ENCODE data around the gene RCCD1. TPM values are rescaled to one million over a fixed set of nuclear protein-coding genes. Genes with fewer than 3 reads are reported as not detected.

The RCCD1 gene
- total and polyA plus RNA-seq, 4 donors = 3.6 to 13.3 (median 4.3) TPM

- Histone ChIP-seq H3K27me3 (ENCODE audit: control insufficient read depth in 4 of 4, insufficient read depth in 4 of 4, low read length in 3 of 4) (no peaks in the 10 kb centered on the region), H3K36me3 (ENCODE audit: control insufficient read depth in 4 of 4, insufficient read depth in 3 of 4, low read depth in 1 of 4, low read length in 3 of 4) (peaks cover 34 to 88% (median 63%) of the 10 kb centered on the region in 4 donors), H3K9me3 (ENCODE audit: control insufficient read depth in 4 of 4, low read length in 3 of 4) (no peaks in the 10 kb centered on the region), H3K4me3 (ENCODE audit: low read depth in 1 of 3, low read length in 3 of 3) (no peak overlapping the region), H3K9ac (ENCODE audit: low read depth in 1 of 2, low read length in 2 of 2) (no peak overlapping the region), H3K4me1 (ENCODE audit: control insufficient read depth in 4 of 4, insufficient read depth in 4 of 4, low read length in 3 of 4) (no peaks in the 10 kb centered on the region), H3K27ac (ENCODE audit: low read depth in 1 of 2, low read length in 2 of 2) (no peak overlapping the region)
- TF ChIP-seq ZBTB33 (IDR thresholded peaks at IDR 0.05) = no peak
- TF ChIP-seq, protein P1, sequence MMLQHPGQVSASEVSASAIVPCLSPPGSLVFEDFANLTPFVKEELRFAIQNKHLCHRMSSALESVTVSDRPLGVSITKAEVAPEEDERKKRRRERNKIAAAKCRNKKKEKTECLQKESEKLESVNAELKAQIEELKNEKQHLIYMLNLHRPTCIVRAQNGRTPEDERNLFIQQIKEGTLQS (IDR thresholded peaks at IDR 0.05) = no peak
- no peak for TF ChIP-seq HNF4A (conservative IDR thresholded peaks at IDR 0.05)
- no peak for TF ChIP-seq HNF4G (IDR thresholded peaks at IDR 0.05)
- no peak for TF ChIP-seq JUND (IDR thresholded peaks at IDR 0.05)
- no peak for TF ChIP-seq RXRA (IDR thresholded peaks at IDR 0.05)
- TF ChIP-seq SP1 (IDR thresholded peaks at IDR 0.05) = no peak
- 97% methylated on average over 7 of the region's 7 CpGs for WGBS
- no peak for DNase-seq (ENCODE audit: low spot score)
Observed at GRCh38 chr15:90912770-90913075, 42.0 kb upstream of the RCCD1 start.

GRCh38 chr15:90913398-90913944 is 41.2 kb upstream of the RCCD1 start:
- no peak for DNase-seq (ENCODE audit: low spot score)
- Histone ChIP-seq H3K9me3 (ENCODE audit: control insufficient read depth in 4 of 4, low read length in 3 of 4) (no peaks in the 10 kb centered on the region), H3K27ac (ENCODE audit: low read depth in 1 of 2, low read length in 2 of 2) (no peak overlapping the region), H3K4me1 (ENCODE audit: control insufficient read depth in 4 of 4, insufficient read depth in 4 of 4, low read length in 3 of 4) (no peaks in the 10 kb centered on the region), H3K27me3 (ENCODE audit: control insufficient read depth in 4 of 4, insufficient read depth in 4 of 4, low read length in 3 of 4) (no peaks in the 10 kb centered on the region), H3K36me3 (ENCODE audit: control insufficient read depth in 4 of 4, insufficient read depth in 3 of 4, low read depth in 1 of 4, low read length in 3 of 4) (peaks cover 39 to 90% (median 65%) of the 10 kb centered on the region in 4 donors), H3K9ac (ENCODE audit: low read depth in 1 of 2, low read length in 2 of 2) (no peak overlapping the region), H3K4me3 (ENCODE audit: low read depth in 1 of 3, low read length in 3 of 3) (no peak overlapping the region)
- TF ChIP-seq SP1 (IDR thresholded peaks at IDR 0.05) = no peak
- no peak for TF ChIP-seq FOXA2 (IDR thresholded peaks at IDR 0.05)
- no peak for TF ChIP-seq FOXA1 (IDR thresholded peaks at IDR 0.05)
- TF ChIP-seq HNF4A (conservative IDR thresholded peaks at IDR 0.05) = no peak
- TF ChIP-seq, protein P1 (IDR thresholded peaks at IDR 0.05) = no peak
- TF ChIP-seq, protein P2, sequence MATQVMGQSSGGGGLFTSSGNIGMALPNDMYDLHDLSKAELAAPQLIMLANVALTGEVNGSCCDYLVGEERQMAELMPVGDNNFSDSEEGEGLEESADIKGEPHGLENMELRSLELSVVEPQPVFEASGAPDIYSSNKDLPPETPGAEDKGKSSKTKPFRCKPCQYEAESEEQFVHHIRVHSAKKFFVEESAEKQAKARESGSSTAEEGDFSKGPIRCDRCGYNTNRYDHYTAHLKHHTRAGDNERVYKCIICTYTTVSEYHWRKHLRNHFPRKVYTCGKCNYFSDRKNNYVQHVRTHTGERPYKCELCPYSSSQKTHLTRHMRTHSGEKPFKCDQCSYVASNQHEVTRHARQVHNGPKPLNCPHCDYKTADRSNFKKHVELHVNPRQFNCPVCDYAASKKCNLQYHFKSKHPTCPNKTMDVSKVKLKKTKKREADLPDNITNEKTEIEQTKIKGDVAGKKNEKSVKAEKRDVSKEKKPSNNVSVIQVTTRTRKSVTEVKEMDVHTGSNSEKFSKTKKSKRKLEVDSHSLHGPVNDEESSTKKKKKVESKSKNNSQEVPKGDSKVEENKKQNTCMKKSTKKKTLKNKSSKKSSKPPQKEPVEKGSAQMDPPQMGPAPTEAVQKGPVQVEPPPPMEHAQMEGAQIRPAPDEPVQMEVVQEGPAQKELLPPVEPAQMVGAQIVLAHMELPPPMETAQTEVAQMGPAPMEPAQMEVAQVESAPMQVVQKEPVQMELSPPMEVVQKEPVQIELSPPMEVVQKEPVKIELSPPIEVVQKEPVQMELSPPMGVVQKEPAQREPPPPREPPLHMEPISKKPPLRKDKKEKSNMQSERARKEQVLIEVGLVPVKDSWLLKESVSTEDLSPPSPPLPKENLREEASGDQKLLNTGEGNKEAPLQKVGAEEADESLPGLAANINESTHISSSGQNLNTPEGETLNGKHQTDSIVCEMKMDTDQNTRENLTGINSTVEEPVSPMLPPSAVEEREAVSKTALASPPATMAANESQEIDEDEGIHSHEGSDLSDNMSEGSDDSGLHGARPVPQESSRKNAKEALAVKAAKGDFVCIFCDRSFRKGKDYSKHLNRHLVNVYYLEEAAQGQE (IDR thresholded peaks at IDR 0.05) = no peak
- no peak for TF ChIP-seq GABPA (IDR thresholded peaks at IDR 0.05 in 1 of 2, conservative IDR thresholded peaks at IDR 0.05 in 1 of 2)
- TF ChIP-seq RAD21 (IDR thresholded peaks at IDR 0.05) = no peak
- TF ChIP-seq YY1 (IDR thresholded peaks at IDR 0.05) = no peak
- no peak for TF ChIP-seq NR2F2 (IDR thresholded peaks at IDR 0.05)
- TF ChIP-seq, protein P3, sequence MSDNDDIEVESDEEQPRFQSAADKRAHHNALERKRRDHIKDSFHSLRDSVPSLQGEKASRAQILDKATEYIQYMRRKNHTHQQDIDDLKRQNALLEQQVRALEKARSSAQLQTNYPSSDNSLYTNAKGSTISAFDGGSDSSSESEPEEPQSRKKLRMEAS (IDR thresholded peaks at IDR 0.05) = no peak
- no peak for TF ChIP-seq RXRA (IDR thresholded peaks at IDR 0.05)
- TF ChIP-seq JUND (IDR thresholded peaks at IDR 0.05) = no peak
- TF ChIP-seq, protein P4, sequence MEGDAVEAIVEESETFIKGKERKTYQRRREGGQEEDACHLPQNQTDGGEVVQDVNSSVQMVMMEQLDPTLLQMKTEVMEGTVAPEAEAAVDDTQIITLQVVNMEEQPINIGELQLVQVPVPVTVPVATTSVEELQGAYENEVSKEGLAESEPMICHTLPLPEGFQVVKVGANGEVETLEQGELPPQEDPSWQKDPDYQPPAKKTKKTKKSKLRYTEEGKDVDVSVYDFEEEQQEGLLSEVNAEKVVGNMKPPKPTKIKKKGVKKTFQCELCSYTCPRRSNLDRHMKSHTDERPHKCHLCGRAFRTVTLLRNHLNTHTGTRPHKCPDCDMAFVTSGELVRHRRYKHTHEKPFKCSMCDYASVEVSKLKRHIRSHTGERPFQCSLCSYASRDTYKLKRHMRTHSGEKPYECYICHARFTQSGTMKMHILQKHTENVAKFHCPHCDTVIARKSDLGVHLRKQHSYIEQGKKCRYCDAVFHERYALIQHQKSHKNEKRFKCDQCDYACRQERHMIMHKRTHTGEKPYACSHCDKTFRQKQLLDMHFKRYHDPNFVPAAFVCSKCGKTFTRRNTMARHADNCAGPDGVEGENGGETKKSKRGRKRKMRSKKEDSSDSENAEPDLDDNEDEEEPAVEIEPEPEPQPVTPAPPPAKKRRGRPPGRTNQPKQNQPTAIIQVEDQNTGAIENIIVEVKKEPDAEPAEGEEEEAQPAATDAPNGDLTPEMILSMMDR (IDR thresholded peaks at IDR 0.05; ENCODE audit: low read depth, low read length, missing input control) = no peak
- TF ChIP-seq TAF1 (conservative IDR thresholded peaks at IDR 0.05) = no peak
- no peak for TF ChIP-seq ZBTB33 (IDR thresholded peaks at IDR 0.05)
- TF ChIP-seq EGR1 (IDR thresholded peaks at IDR 0.05; ENCODE audit: low read depth in 2 of 2) = no peak
- no peak for TF ChIP-seq HNF4G (IDR thresholded peaks at IDR 0.05)
- WGBS = 95% methylated on average over 12 of the region's 12 CpGs
